Neural crest cell (in vitro differentiated cells): Measurements from ENCODE around the gene CKMT2. TPM values are rescaled to one million over a fixed set of nuclear protein-coding genes. Genes with fewer than 3 reads are reported as not detected.

Experiments
- DNase-seq: peaks from one replicate; pipeline ENCODE4 v3.0.0; 2021; ENCODE audit warnings: low read depth, mixed read lengths, low spot score
- H3K27ac Mint-ChIP-seq: one replicate; pipeline ENCODE4 v1.8.0; 2021; ENCODE audit warnings: mild to moderate bottlenecking, mixed read lengths; ENCODE audit not compliant: unreplicated experiment
- H3K27me3 Mint-ChIP-seq: 2 replicates; pipeline ENCODE4 v1.8.0; 2021; ENCODE audit warnings: low read depth, mild to moderate bottlenecking, mixed read lengths
- H3K36me3 Mint-ChIP-seq: 2 replicates; pipeline ENCODE4 v1.8.0; 2021; ENCODE audit warnings: low read depth, mild to moderate bottlenecking, mixed read lengths
- H3K4me1 Mint-ChIP-seq: 2 replicates; pipeline ENCODE4 v1.8.0; 2021; ENCODE audit warnings: mixed read lengths
- H3K4me3 Mint-ChIP-seq: one replicate; pipeline ENCODE4 v1.8.0; 2021; ENCODE audit warnings: mild to moderate bottlenecking, mixed read lengths
- H3K9me3 Mint-ChIP-seq: 2 replicates; pipeline ENCODE4 v1.8.0; 2021; ENCODE audit warnings: mixed read lengths
- total RNA-seq: library from RNA; stranded (reverse); gene quantifications from 2 replicates; pipeline ENCODE4 v1.2.1, GENCODE V29; 2021
- TF ChIP-seq, protein P1 (sequence below): fragments of 200-600 bp; sonication (generic); conservative IDR thresholded peaks from 2 replicates; pipeline ENCODE4 v1.5.0; 2021; ENCODE audit warnings: antibody characterized with exemption, mild to moderate bottlenecking

Gene CKMT2
- total RNA-seq, 1 donor from 2014 or later: not detected

DNA sequence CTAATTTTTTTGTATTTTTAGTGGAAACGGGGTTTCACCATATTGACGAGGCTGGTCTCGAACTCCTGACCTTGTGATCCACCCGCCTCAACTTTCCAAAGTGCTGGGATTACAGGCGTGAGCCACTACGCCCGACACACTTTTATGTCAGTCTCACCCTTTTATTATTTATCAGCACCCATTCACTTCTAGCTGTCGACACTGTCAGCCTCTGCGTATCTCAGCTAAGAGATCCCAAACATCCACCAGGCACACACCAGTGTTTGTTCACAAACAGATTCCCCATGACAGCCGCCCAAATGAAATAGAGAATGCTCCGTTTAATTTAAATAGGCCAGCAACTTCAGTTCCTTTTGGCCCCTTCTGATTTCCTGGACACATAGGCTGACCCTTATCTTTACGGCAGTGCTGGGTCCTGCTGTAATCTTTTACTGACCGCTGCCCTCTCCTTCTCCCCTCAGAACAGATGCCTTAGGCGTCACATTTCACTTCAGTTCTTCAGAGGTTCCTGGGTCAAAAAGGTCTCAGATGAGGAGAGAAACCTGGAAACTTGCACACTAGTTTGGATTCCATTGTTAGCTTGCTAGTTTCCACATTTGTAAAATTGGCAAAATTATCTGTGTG is 43.1 kb upstream of the CKMT2 start:
- DNase-seq: no peak
- peak overlapping the region; percentile 73 for H3K27ac Mint-ChIP-seq
- peak overlapping the region; percentile 21 for H3K4me3 Mint-ChIP-seq
- peaks cover 61% of the 10 kb centered on the region for H3K4me1 Mint-ChIP-seq
- H3K27me3 Mint-ChIP-seq: no peaks in the 10 kb centered on the region
- no peaks in the 10 kb centered on the region for H3K36me3 Mint-ChIP-seq
- TF ChIP-seq, protein P1, sequence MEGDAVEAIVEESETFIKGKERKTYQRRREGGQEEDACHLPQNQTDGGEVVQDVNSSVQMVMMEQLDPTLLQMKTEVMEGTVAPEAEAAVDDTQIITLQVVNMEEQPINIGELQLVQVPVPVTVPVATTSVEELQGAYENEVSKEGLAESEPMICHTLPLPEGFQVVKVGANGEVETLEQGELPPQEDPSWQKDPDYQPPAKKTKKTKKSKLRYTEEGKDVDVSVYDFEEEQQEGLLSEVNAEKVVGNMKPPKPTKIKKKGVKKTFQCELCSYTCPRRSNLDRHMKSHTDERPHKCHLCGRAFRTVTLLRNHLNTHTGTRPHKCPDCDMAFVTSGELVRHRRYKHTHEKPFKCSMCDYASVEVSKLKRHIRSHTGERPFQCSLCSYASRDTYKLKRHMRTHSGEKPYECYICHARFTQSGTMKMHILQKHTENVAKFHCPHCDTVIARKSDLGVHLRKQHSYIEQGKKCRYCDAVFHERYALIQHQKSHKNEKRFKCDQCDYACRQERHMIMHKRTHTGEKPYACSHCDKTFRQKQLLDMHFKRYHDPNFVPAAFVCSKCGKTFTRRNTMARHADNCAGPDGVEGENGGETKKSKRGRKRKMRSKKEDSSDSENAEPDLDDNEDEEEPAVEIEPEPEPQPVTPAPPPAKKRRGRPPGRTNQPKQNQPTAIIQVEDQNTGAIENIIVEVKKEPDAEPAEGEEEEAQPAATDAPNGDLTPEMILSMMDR: no peak
- peaks cover 1% of the 10 kb centered on the region for H3K9me3 Mint-ChIP-seq

DNA sequence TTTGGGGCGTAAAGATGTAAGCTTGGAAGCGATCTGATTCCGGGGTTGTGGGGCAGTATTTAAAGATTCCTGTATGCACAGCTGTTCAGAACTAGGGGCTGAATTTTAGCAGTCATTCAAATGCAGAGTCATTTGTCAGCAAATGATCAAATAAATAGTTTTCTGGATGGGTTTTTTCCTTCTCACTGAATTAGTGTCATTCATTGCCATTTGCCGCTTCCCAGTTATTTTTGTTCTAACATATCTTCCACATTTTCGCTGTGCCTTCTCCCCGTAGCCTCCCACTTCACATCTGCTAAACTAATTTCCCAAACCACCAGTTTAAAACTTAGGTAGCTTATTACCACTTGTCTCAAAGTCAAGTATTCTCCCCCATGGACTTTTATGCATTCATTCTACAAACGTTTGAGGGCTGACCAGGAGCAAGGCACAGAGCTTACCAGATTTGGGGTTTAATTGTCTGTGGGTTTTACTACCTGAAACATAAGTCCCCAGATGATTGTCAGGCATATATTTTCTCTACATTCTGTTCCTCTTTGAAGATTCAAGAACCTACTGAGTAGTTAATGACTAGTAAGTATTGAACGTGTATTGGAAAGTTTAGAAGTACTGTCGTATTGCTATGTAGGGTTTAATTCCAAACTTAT is 41.3 kb upstream of the CKMT2 start:
- no peak overlapping the region for H3K27ac Mint-ChIP-seq
- no peak for DNase-seq
- H3K27me3 Mint-ChIP-seq: no peaks in the 10 kb centered on the region
- H3K4me1 Mint-ChIP-seq: peaks cover 64% of the 10 kb centered on the region
- peaks cover 3% of the 10 kb centered on the region for H3K9me3 Mint-ChIP-seq
- H3K36me3 Mint-ChIP-seq: no peaks in the 10 kb centered on the region
- H3K4me3 Mint-ChIP-seq: no peak overlapping the region
- TF ChIP-seq, protein P1: no peak

DNA sequence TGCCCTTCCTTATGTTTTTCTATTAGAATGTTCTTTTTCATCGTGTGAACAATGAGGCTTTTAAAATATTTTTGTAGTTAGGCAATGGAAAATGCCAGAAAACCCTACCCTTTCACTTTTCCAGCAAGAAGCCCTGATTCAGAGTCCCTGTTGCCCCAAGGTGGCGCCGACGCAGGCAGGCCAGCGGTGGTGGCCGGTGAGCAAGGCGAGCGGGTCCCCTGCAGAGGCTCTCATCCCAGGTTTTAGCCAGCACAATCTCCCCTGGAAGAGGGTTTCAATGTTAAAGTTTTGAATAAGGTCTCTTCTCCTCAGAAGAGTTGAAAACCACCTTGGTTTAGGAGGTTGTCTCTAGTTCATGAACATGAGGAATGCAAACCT is 40.8 kb upstream of the CKMT2 start:
- Mint-ChIP-seq H3K27me3 (no peaks in the 10 kb centered on the region), H3K36me3 (no peaks in the 10 kb centered on the region), H3K4me3 (no peak overlapping the region), H3K27ac (no peak overlapping the region), H3K9me3 (peaks cover 3% of the 10 kb centered on the region), H3K4me1 (peaks cover 63% of the 10 kb centered on the region)
- DNase-seq: no peak
- TF ChIP-seq, protein P1: no peak

GRCh38 chr5:81194633-81195334 is 38.3 kb upstream of the CKMT2 start:
- Mint-ChIP-seq H3K27me3 (no peaks in the 10 kb centered on the region), H3K27ac (peak overlapping the region; percentile 41), H3K4me1 (peaks cover 45% of the 10 kb centered on the region), H3K4me3 (peak overlapping the region; percentile 36), H3K36me3 (no peaks in the 10 kb centered on the region), H3K9me3 (peaks cover 3% of the 10 kb centered on the region)
- peak; percentile 90 for DNase-seq
- TF ChIP-seq, protein P1: peak; percentile 96

DNA sequence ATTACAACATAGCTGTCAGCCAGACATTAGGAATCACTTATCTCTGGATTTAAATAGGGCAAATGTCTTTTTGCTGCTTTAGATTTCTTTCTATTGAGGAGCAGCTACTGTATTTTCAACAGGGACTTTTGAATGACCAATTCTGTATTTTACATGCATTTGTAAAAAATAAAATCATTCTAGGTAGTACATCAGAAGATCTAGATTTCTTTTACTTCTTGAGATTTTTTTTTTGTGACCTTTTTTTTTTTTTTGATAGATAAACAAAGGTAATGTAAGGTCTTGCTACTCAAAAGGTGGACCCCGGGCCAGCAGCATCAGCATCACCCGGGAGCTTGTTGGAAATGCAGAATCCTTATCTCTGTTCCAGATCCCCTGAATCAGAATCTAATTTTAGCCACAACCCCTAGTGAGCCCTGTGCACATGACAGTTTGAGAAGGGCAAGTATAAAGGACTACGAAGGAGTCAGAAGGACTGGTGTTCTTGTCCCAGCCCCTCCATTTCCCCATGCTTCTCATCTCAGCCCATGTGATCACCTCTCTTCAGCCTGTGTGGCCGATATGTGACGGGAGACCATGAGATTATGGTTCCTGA is 37.7 kb upstream of the CKMT2 start:
- no peak overlapping the region for H3K27ac Mint-ChIP-seq
- TF ChIP-seq, protein P1: peak; percentile 28
- H3K9me3 Mint-ChIP-seq: peaks cover 3% of the 10 kb centered on the region
- no peaks in the 10 kb centered on the region for H3K36me3 Mint-ChIP-seq
- peak overlapping the region; percentile 36 for H3K4me3 Mint-ChIP-seq
- DNase-seq: no peak
- H3K4me1 Mint-ChIP-seq: peaks cover 39% of the 10 kb centered on the region
- H3K27me3 Mint-ChIP-seq: no peaks in the 10 kb centered on the region
